GM18951 (cell line): ENCODE results near the gene RGS9.
"Not testable (repeated sequence)": the region's sequence is repeated elsewhere in the genome, so short reads cannot be mapped to it uniquely, and the experiment has no call there.

ENCODE experiments used
- POLR2A ChIP-seq: IDR thresholded peaks from 4 replicates; pipeline ENCODE4 v1.6.1; 2011; ENCODE audit warnings: mild to moderate bottlenecking; ENCODE audit not compliant: insufficient read length, insufficient read depth; ENCODE audit errors: extremely low read depth
- in situ Hi-C: fragments of 300-500 bp; cut with MboI; formaldehyde crosslinking; loops from one replicate; pipeline ENCODE4 v1.12.0; 2022; ENCODE audit warnings: low sequenced_read_pairs, mixed read lengths, inconsistent platforms; ENCODE audit not compliant: unreplicated experiment

Gene RGS9

GRCh38 chr17:65103431-65103830 lies 33.7 kb upstream of the RGS9 start:
- in situ Hi-C loops, result no loop called here
- no peak for TF ChIP-seq POLR2A

GRCh38 chr17:65103896-65104295 lies 33.3 kb upstream of the RGS9 start:
- in situ Hi-C loops, result no loop called here
- TF ChIP-seq POLR2A, result no peak

GRCh38 chr17:65104541-65104940 lies 32.6 kb upstream of the RGS9 start:
- in situ Hi-C loops, result no loop called here
- TF ChIP-seq POLR2A, result no peak

- no peak for TF ChIP-seq POLR2A
- in situ Hi-C loops, result no loop called here
These were observed 32.2 kb upstream of the RGS9 start for GRCh38 chr17:65104973-65105372.

- no peak for TF ChIP-seq POLR2A
- in situ Hi-C loops, result no loop called here
These were observed 29.0 kb upstream of the RGS9 start for GRCh38 chr17:65108152-65108551.

- in situ Hi-C loops, result no loop called here
- no peak for TF ChIP-seq POLR2A
These were observed 27.6 kb upstream of the RGS9 start for GRCh38 chr17:65109543-65109942.

GRCh38 chr17:65109990-65110680 lies 27.0 kb upstream of the RGS9 start:
- in situ Hi-C loops, result no loop called here

GRCh38 chr17:65115839-65116238 lies 21.3 kb upstream of the RGS9 start:
- TF ChIP-seq POLR2A, result no peak

More at GRCh38 chr17:65109990-65110680, 27.0 kb upstream of the RGS9 start:
- no peak for TF ChIP-seq POLR2A

GRCh38 chr17:65116515-65116914 lies 20.7 kb upstream of the RGS9 start:
- in situ Hi-C loops, result not testable (repeated sequence)

More at GRCh38 chr17:65115839-65116238, 21.3 kb upstream of the RGS9 start:
- in situ Hi-C loops, result no loop called here

GRCh38 chr17:65117384-65118035 lies 19.7 kb upstream of the RGS9 start:
- in situ Hi-C loops, result no loop called here
- no peak for TF ChIP-seq POLR2A

- in situ Hi-C loops, result no loop called here
- TF ChIP-seq POLR2A, result no peak
These were observed 15.8 kb upstream of the RGS9 start for GRCh38 chr17:65121368-65121767.

GRCh38 chr17:65121916-65122806 lies 15.0 kb upstream of the RGS9 start:
- TF ChIP-seq POLR2A, result no peak
- in situ Hi-C loops, result no loop called here

- in situ Hi-C loops, result no loop called here
- peak; percentile 72 for TF ChIP-seq POLR2A
These were observed 14.1 kb upstream of the RGS9 start for GRCh38 chr17:65122836-65123756.
